GM19099 (cell line): ENCODE measurements around the gene TEX19.

Source experiments
- POLR2A ChIP-seq: IDR thresholded peaks from 3 replicates; pipeline ENCODE4 v1.6.1; 2011; ENCODE audit warnings: low read depth; ENCODE audit not compliant: insufficient read length; ENCODE audit errors: extremely low read depth

TEX19 gene

GRCh38 chr17:82410014-82410716 lies 51.1 kb downstream of the TEX19 start:
- no peak for TF ChIP-seq POLR2A

DNA sequence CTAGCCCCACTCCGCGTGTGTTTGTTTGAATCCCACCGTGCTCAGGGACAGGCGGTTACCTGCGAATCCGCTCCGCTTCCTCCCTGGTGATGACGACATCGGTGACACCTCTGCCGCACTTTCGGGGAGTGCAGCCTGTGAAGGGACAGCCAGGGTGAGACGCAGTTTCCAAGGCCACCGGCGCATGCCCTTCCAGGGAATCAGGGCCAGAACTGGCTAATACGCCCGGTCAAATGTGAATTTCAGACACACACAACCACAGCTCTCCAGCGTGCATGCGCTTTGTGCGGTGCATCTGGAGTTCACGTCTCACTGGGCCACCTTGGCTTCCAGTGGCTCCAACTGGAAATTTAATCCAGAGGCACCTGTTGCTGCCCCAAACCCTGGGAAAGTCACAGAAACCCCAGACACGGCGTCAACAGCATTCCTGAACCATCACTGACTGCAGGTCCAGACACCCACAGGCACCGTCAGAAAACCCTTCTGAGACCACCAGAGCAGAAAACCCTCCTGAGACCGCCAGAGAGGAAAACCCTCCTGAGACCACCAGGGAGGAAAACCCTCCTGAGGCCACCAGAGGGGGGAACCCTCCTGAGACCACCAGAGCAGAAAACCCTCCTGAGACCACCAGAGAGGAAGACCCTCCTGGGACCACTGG lies 52.5 kb downstream of the TEX19 start:
- no peak for TF ChIP-seq POLR2A

- no peak for TF ChIP-seq POLR2A
These were observed 53.8 kb downstream of the TEX19 start for GRCh38 chr17:82412535-82413520.
